PFSK-1 (cell line): ENCODE measurements around the gene TMEM109.

ENCODE experiments used
- FOXP2 ChIP-seq: optimal IDR thresholded peaks from 2 replicates; pipeline ENCODE3; 2011; ENCODE audit warnings: borderline replicate concordance, control low read depth, inconsistent platforms; ENCODE audit not compliant: insufficient read depth; ENCODE audit errors: extremely low read length, extremely low read depth
- POLR2AphosphoS5 ChIP-seq: IDR thresholded peaks from 2 replicates; pipeline ENCODE4 v1.6.1; 2012; ENCODE audit warnings: low read depth, mild to moderate bottlenecking, control low read depth, low read length, moderate library complexity
- REST ChIP-seq, 2 experiments: IDR thresholded peaks; 2 replicates each; pipeline versions ENCODE4 v1.6.1 to v1.8.0; 2011 to 2012; ENCODE audit warnings: low read depth in 2 of 2, low read length in 2 of 2, control low read depth in 1 of 2, inconsistent platforms in 1 of 2, mild to moderate bottlenecking in 1 of 2, moderate library complexity in 1 of 2; ENCODE audit not compliant: insufficient read depth in 1 of 2
- SIN3A ChIP-seq: IDR thresholded peaks from 2 replicates; pipeline ENCODE4 v1.6.1; 2012; ENCODE audit warnings: mild to moderate bottlenecking, low read length, moderate library complexity, borderline replicate concordance; ENCODE audit not compliant: insufficient read depth
- TAF1 ChIP-seq: IDR thresholded peaks from 2 replicates; pipeline ENCODE4 v1.6.1; 2012; ENCODE audit warnings: low read length, control low read depth, borderline replicate concordance; ENCODE audit not compliant: insufficient read depth

Gene TMEM109

DNA sequence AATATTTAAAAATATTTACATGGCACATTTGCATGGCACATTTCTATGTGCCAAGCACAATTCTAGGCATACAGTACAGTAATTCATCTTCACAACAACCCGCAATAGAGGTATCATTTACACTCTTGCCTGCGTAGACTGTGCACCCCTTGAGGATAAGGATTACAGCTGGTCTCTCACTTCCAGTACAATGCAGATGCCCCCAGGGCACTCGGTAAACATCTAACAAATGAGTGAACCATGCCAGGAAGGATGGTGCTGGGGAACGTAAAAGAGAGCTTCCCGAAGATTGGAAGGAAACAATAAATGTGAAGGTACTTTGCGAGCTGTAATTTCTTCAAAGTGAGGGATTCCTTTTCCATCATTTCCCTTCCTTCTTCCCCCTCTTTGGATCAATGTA, 8.9 kb upstream of the TMEM109 start:
- no peak for TF ChIP-seq REST (IDR thresholded peaks at IDR 0.05; ENCODE audit: insufficient read depth in 1 of 2, low read depth in 2 of 2, low read length in 2 of 2)
- no peak for TF ChIP-seq POLR2AphosphoS5
- TF ChIP-seq FOXP2 = no peak
- TF ChIP-seq TAF1 = no peak
- TF ChIP-seq SIN3A = no peak

GRCh38 chr11:60905551-60906113, 8.3 kb upstream of the TMEM109 start:
- TF ChIP-seq POLR2AphosphoS5 (no peak), TAF1 (no peak), SIN3A (no peak), FOXP2 (no peak), REST (IDR thresholded peaks at IDR 0.05; ENCODE audit: insufficient read depth in 1 of 2, low read depth in 2 of 2, low read length in 2 of 2) (no peak)

DNA sequence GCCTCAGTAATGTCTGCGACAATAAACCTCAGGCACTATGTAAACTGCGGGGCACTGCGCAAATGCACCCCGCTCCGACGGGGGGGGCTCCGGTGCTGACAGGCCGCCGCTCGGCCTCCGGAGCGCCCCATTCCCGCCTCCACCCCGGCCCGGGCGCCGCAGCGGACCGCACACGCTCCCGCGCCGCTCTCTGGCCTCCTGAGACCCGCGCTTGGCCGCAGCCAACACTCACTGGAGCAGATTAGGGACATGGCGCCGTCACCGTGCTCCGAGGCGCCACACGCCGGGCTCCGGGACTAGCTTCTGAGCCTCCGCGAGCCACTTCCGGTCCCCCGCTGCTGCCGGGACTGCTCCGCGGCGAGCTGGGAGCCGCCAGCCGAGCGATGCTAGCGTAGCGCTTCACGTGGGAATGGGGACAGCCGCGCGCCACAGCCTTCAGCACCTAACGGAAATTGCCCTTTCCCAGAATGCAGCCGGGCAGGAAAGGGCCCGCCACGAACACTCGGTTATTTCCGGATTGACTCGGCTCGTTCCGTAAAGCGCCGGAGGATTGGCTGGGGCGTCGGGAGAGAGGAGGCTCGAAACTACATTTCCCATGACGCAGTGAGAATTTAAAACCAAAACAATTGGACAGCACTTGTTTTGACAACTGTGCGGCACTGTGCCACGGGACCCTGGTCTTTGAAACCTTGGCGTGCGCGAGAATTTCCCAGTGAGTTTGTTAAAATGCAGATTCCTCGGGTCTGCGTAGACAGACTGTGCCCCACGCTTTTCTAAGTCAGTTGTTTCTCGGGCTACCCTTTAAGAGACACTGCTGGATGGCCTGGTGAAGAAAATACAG, 7.6 kb upstream of the TMEM109 start, which contains the start of gene PRPF19:
TSS of gene PRPF19 (minus strand) at position 454 of the 841 bp plus-strand sequence. CDS start at position 251, 203 bp downstream.
- peak; percentile 73 for TF ChIP-seq FOXP2
- TF ChIP-seq REST (IDR thresholded peaks at IDR 0.05; ENCODE audit: insufficient read depth in 1 of 2, low read depth in 2 of 2, low read length in 2 of 2) = no peak
- peak; percentile 93; the same call in 1 of the 2 replicates for TF ChIP-seq TAF1
- peak; percentile 98 for TF ChIP-seq POLR2AphosphoS5
- TF ChIP-seq SIN3A = peak; percentile 80; the same call in 1 of the 2 replicates

- TF ChIP-seq SIN3A (no peak), REST (IDR thresholded peaks at IDR 0.05; ENCODE audit: insufficient read depth in 1 of 2, low read depth in 2 of 2, low read length in 2 of 2) (no peak), POLR2AphosphoS5 (no peak), TAF1 (no peak), FOXP2 (no peak)
Measured at GRCh38 chr11:60908803-60909202, 5.2 kb upstream of the TMEM109 start.
